Prostate gland (tissue), 2 donors: ENCODE measurements around the gene AK4.

ENCODE experiments used
- CTCF ChIP-seq, 4 experiments: fragments of 200-600 bp in 2 of 4; fragments of 450-650 bp in 2 of 4; sonication (generic) in 2 of 4; IDR thresholded peaks; 1 replicate in 3 of 4; 2 replicates in 1 of 4; pipeline ENCODE4 v1.5.1; 2016 to 2019; ENCODE audit warnings: antibody characterized with exemption in 4 of 4, mild to moderate bottlenecking in 2 of 4, moderate library complexity in 2 of 4
- POLR2A ChIP-seq: fragments of 450-650 bp; IDR thresholded peaks from one replicate; pipeline ENCODE4 v1.6.1; 2016; ENCODE audit warnings: antibody characterized with exemption, mild to moderate bottlenecking
- POLR2AphosphoS5 ChIP-seq: sonication (generic); formaldehyde crosslinking; IDR thresholded peaks from one replicate; pipeline ENCODE4 v1.6.1; 2017; ENCODE audit warnings: antibody characterized with exemption

GRCh38 chr1:65159801-65160523, 12.0 kb downstream of the AK4 start:
- TF ChIP-seq CTCF (IDR thresholded peaks at IDR 0.05) = no peak
- TF ChIP-seq POLR2A = no peak
- no peak for TF ChIP-seq POLR2AphosphoS5
